Measurements from ENCODE around the gene ACBD4. TPM values are rescaled to one million over a fixed set of nuclear protein-coding genes. Genes with fewer than 3 reads are reported as not detected.

Gene ACBD4
- total and polyA plus RNA-seq, 5 donors from 2014 or later = 13.8 to 23.6 (median 15.6) TPM

GRCh38 chr17:45149037-45149668, 13.7 kb downstream of the ACBD4 start:
- peak overlapping the region; percentile 99 to 100 (median 100) for H3K27ac Mint-ChIP-seq

GRCh38 chr17:45149669-45150664, 14.5 kb downstream of the ACBD4 start:
- H3K27ac ChIP-seq (ENCODE audit: insufficient read depth, low read length, poor library complexity, severe bottlenecking) = peak overlapping the region; percentile 99
- Mint-ChIP-seq H3K4me1 (peaks cover 19 to 58% (median 38%) of the 10 kb centered on the region in 4 donors), H3K27me3 (peaks cover 23% of the 10 kb centered on the region), H3K9me3 (peaks cover 0 to 5% (median 0%) of the 10 kb centered on the region in 7 donors), H3K27ac (peak overlapping the region; percentile 99 to 100 (median 100)), H3K36me3 (no peaks in the 10 kb centered on the region), H3K4me3 (peak overlapping the region; percentile 96 to 100 (median 98))
- no peaks in the 10 kb centered on the region for H3K9me3 ChIP-seq (ENCODE audit: control insufficient read depth in 2 of 2, low read length in 2 of 2)
- ATAC-seq (ENCODE audit: low read depth in 2 of 2) (no peak), DNase-seq (peak; percentile 18 to 63 (median 44))
- H3K27me3 ChIP-seq (ENCODE audit: control insufficient read depth, insufficient read depth, low read length) = no peaks in the 10 kb centered on the region
- peaks cover 59% of the 10 kb centered on the region for H3K4me1 ChIP-seq (ENCODE audit: control insufficient read depth, insufficient read depth, low read length, poor library complexity, severe bottlenecking)
- peak overlapping the region; percentile 96 for H3K4me3 ChIP-seq (ENCODE audit: low read depth, low read length)
- no peaks in the 10 kb centered on the region for H3K36me3 ChIP-seq (ENCODE audit: control insufficient read depth, insufficient read depth, low read length)

More at GRCh38 chr17:45149037-45149668, 13.7 kb downstream of the ACBD4 start:
- Histone ChIP-seq H3K36me3 (ENCODE audit: control insufficient read depth, insufficient read depth, low read length) (no peaks in the 10 kb centered on the region), H3K27me3 (ENCODE audit: control insufficient read depth, insufficient read depth, low read length) (no peaks in the 10 kb centered on the region), H3K9me3 (ENCODE audit: control insufficient read depth in 2 of 2, low read length in 2 of 2) (no peaks in the 10 kb centered on the region), H3K27ac (ENCODE audit: insufficient read depth, low read length, poor library complexity, severe bottlenecking) (peak overlapping the region; percentile 99), H3K4me3 (ENCODE audit: low read depth, low read length) (peak overlapping the region; percentile 96), H3K4me1 (ENCODE audit: control insufficient read depth, insufficient read depth, low read length, poor library complexity, severe bottlenecking) (peaks cover 67% of the 10 kb centered on the region)
- ATAC-seq (ENCODE audit: low read depth in 2 of 2) (peak; percentile 18 to 29), DNase-seq (peak; percentile 66 to 84 (median 76))
- H3K36me3 Mint-ChIP-seq = no peaks in the 10 kb centered on the region
- peaks cover 0 to 5% (median 0%) of the 10 kb centered on the region in 7 donors for H3K9me3 Mint-ChIP-seq
- H3K4me1 Mint-ChIP-seq = peaks cover 19 to 61% (median 38%) of the 10 kb centered on the region in 4 donors
- peaks cover 23% of the 10 kb centered on the region for H3K27me3 Mint-ChIP-seq
- peak overlapping the region; percentile 96 to 100 (median 98) for H3K4me3 Mint-ChIP-seq

- H3K4me1 Mint-ChIP-seq = peaks cover 25 to 59% (median 40%) of the 10 kb centered on the region in 4 donors
- no peak for DNase-seq
- peak overlapping the region; percentile 84 to 100 (median 91) for H3K27ac Mint-ChIP-seq
- peak overlapping the region; percentile 96 for H3K4me3 ChIP-seq (ENCODE audit: low read depth, low read length)
- H3K9me3 ChIP-seq (ENCODE audit: control insufficient read depth in 2 of 2, low read length in 2 of 2) = no peaks in the 10 kb centered on the region
- H3K27me3 Mint-ChIP-seq = peaks cover 17% of the 10 kb centered on the region
- peaks cover 2% of the 10 kb centered on the region for H3K36me3 Mint-ChIP-seq
- H3K27ac ChIP-seq (ENCODE audit: insufficient read depth, low read length, poor library complexity, severe bottlenecking) = peak overlapping the region; percentile 99
- peak overlapping the region; percentile 91 to 100 (median 97) for H3K4me3 Mint-ChIP-seq
- H3K27me3 ChIP-seq (ENCODE audit: control insufficient read depth, insufficient read depth, low read length) = no peaks in the 10 kb centered on the region
- peaks cover 0 to 5% (median 0%) of the 10 kb centered on the region in 7 donors for H3K9me3 Mint-ChIP-seq
- no peak for ATAC-seq (ENCODE audit: low read depth in 2 of 2)
- H3K36me3 ChIP-seq (ENCODE audit: control insufficient read depth, insufficient read depth, low read length) = no peaks in the 10 kb centered on the region
- peaks cover 58% of the 10 kb centered on the region for H3K4me1 ChIP-seq (ENCODE audit: control insufficient read depth, insufficient read depth, low read length, poor library complexity, severe bottlenecking)
Observed at GRCh38 chr17:45150911-45151809, 15.7 kb downstream of the ACBD4 start.

- Mint-ChIP-seq H3K36me3 (peaks cover 13% of the 10 kb centered on the region), H3K4me3 (no peak overlapping the region), H3K27me3 (no peaks in the 10 kb centered on the region), H3K4me1 (peaks cover 27 to 69% (median 38%) of the 10 kb centered on the region in 4 donors), H3K27ac (peak overlapping the region in 2 of 3 donors; percentile 12 to 74), H3K9me3 (no peaks in the 10 kb centered on the region)
- Histone ChIP-seq H3K4me1 (ENCODE audit: control insufficient read depth, insufficient read depth, low read length, poor library complexity, severe bottlenecking) (peaks cover 50% of the 10 kb centered on the region), H3K4me3 (ENCODE audit: low read depth, low read length) (no peak overlapping the region), H3K9me3 (ENCODE audit: control insufficient read depth in 2 of 2, low read length in 2 of 2) (no peaks in the 10 kb centered on the region), H3K27me3 (ENCODE audit: control insufficient read depth, insufficient read depth, low read length) (no peaks in the 10 kb centered on the region), H3K27ac (ENCODE audit: insufficient read depth, low read length, poor library complexity, severe bottlenecking) (peak overlapping the region; percentile 47), H3K36me3 (ENCODE audit: control insufficient read depth, insufficient read depth, low read length) (no peaks in the 10 kb centered on the region)
- no peak for ATAC-seq (ENCODE audit: low read depth in 2 of 2)
- DNase-seq = no peak
Observed at GRCh38 chr17:45155029-45155428, 19.5 kb downstream of the ACBD4 start.

- no peaks in the 10 kb centered on the region for H3K27me3 Mint-ChIP-seq
- H3K4me3 ChIP-seq (ENCODE audit: low read depth, low read length) = no peak overlapping the region
- peak overlapping the region; percentile 47 for H3K27ac ChIP-seq (ENCODE audit: insufficient read depth, low read length, poor library complexity, severe bottlenecking)
- H3K4me3 Mint-ChIP-seq = peak overlapping the region in 2 of 4 donors; percentile 43 to 47
- H3K36me3 ChIP-seq (ENCODE audit: control insufficient read depth, insufficient read depth, low read length) = no peaks in the 10 kb centered on the region
- H3K9me3 ChIP-seq (ENCODE audit: control insufficient read depth in 2 of 2, low read length in 2 of 2) = no peaks in the 10 kb centered on the region
- H3K36me3 Mint-ChIP-seq = peaks cover 13% of the 10 kb centered on the region
- H3K27ac Mint-ChIP-seq = peak overlapping the region; percentile 12 to 74 (median 65)
- DNase-seq = no peak
- H3K9me3 Mint-ChIP-seq = no peaks in the 10 kb centered on the region
- H3K4me1 ChIP-seq (ENCODE audit: control insufficient read depth, insufficient read depth, low read length, poor library complexity, severe bottlenecking) = peaks cover 50% of the 10 kb centered on the region
- no peak for ATAC-seq (ENCODE audit: low read depth in 2 of 2)
- H3K27me3 ChIP-seq (ENCODE audit: control insufficient read depth, insufficient read depth, low read length) = no peaks in the 10 kb centered on the region
- peaks cover 24 to 70% (median 41%) of the 10 kb centered on the region in 4 donors for H3K4me1 Mint-ChIP-seq
Observed at GRCh38 chr17:45155483-45155882, 20.0 kb downstream of the ACBD4 start.

- peak overlapping the region in 1 of 3 donors; percentile 6 for H3K27ac Mint-ChIP-seq
- peaks cover 20 to 62% (median 36%) of the 10 kb centered on the region in 4 donors for H3K4me1 Mint-ChIP-seq
- H3K27me3 Mint-ChIP-seq = no peaks in the 10 kb centered on the region
- Histone ChIP-seq H3K27ac (ENCODE audit: insufficient read depth, low read length, poor library complexity, severe bottlenecking) (no peak overlapping the region), H3K9me3 (ENCODE audit: control insufficient read depth in 2 of 2, low read length in 2 of 2) (no peaks in the 10 kb centered on the region), H3K27me3 (ENCODE audit: control insufficient read depth, insufficient read depth, low read length) (no peaks in the 10 kb centered on the region), H3K4me3 (ENCODE audit: low read depth, low read length) (no peak overlapping the region), H3K4me1 (ENCODE audit: control insufficient read depth, insufficient read depth, low read length, poor library complexity, severe bottlenecking) (peaks cover 47% of the 10 kb centered on the region), H3K36me3 (ENCODE audit: control insufficient read depth, insufficient read depth, low read length) (no peaks in the 10 kb centered on the region)
- DNase-seq (no peak), ATAC-seq (ENCODE audit: low read depth in 2 of 2) (no peak)
- H3K36me3 Mint-ChIP-seq = peaks cover 13% of the 10 kb centered on the region
- peak overlapping the region in 1 of 4 donors; percentile 30 for H3K4me3 Mint-ChIP-seq
- H3K9me3 Mint-ChIP-seq = no peaks in the 10 kb centered on the region
Observed at GRCh38 chr17:45156242-45156641, 20.8 kb downstream of the ACBD4 start.
